ENCODE results near the gene P2RX5.

The P2RX5 gene

DNA sequence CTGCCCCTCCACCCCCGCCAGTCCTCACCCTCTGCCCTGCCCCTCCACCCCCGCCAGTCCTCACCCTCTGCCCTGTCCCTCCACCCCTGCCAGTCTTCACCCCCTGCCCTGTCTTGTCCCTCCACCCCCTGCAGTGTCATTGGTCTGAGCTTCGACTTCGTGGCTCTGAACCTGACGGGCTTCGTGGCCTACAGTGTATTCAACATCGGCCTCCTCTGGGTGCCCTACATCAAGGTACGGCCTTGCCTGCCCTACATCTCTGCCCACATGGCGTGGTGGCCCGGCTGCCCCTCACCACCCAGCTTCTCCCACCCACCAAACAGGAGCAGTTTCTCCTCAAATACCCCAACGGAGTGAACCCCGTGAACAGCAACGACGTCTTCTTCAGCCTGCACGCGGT lies 39.6 kb downstream of the P2RX5 start:
- DNase-seq, result no peak

- no peak for DNase-seq
These were observed 40.2 kb downstream of the P2RX5 start for GRCh38 chr17:3655766-3656165.

- peak in 1 of 2 experiments; percentile 29 for DNase-seq
These were observed 48.0 kb downstream of the P2RX5 start for GRCh38 chr17:3647769-3648555.

- no peak for DNase-seq
These were observed 48.7 kb downstream of the P2RX5 start for GRCh38 chr17:3647251-3647650.

DNA sequence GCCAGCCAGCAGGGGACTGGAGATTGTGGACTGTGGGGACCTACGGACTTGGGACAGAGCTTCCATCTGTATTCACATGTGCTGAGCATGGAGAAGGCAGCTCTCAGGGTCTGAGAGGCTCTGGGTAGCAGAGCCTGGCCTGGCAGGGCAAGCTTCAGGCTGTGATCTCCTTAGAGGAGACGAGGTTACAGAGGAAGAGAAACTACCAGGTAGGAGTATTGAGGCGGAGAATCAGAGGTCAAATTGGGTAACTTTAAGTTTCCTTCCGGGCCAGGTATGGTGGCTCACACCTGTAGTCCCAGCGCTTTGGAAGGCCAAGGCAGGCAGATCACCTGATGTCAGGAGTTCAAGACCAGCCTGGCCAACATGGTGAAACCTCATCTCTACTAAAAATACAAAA lies 50.6 kb downstream of the P2RX5 start:
- no peak for DNase-seq

GRCh38 chr17:3643889-3644349 lies 52.0 kb downstream of the P2RX5 start:
- DNase-seq, result no peak

DNA sequence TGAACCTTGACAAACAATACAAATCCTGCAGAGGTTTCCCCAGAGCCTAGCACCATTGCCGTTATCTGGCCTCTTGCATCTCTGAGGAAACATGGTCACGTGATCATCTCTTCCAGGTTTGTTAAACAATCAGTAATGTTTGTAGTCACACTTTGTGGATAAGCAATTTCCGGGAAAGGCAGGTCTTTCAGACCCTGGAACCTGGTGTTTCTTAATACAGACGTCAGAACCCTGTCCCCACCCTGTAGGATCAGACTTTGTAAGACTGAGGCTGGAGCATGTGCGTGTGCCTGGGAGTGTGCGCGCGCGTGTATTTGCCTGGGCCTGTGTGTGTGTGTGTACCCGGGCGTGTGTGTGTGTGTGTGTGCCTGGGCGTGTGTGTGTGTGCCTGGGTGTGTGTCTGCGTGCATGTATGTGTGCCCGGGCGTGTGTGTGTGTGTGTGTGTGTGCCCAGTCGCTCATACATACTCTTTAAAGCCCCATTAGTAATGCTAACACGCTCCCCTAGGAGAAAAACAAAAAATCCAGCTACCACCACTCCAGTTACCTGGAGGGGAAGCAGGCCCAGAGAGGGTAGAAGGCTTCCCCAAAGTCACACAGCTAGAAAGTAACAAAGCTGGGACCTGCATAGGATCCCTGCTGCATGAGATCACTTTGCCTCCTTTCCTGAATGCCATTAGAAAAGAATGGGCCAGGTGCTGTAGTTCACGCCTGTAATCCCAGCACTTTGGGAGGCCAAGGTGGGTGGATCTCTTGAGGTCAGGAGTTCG lies 54.1 kb downstream of the P2RX5 start:
- DNase-seq, result no peak

GRCh38 chr17:3641014-3641413 lies 54.9 kb downstream of the P2RX5 start:
- DNase-seq, result no peak

DNA sequence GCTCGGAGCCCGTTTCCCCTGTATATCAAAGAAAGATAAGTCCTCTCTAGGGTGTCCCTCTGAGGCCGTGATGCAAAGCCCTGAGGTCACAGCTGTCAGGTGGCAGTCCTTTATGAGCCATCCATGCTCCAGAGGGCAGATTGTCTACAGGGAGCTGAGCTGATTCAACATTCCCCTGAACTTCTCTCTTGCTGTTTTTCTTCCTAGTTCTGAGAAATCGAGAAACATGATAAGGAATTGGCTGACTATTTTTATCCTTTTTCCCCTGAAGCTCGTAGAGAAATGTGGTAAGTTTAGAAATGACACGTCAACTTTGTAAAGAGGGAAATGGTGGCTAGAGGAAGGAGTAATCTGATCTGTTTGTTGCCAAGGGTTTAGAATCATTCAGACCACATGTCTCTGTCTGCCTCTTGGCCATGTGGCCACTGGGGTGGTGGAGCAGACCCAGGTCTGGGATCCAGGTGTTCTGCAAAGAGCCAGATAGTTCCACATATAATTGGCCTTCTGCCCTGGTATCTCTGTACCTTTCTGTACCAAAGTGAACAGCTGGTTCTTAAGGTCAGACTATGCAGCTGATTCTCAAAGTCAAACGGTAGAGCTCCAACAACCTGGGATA lies 55.9 kb downstream of the P2RX5 start:
- DNase-seq, result no peak

- DNase-seq, result no peak
These were observed 59.0 kb downstream of the P2RX5 start for GRCh38 chr17:3636908-3637373.

- DNase-seq, result peak; percentile 84 to 94
These were observed 59.6 kb downstream of the P2RX5 start, which contains the start of the genes CTNS and SHPK for GRCh38 chr17:3636154-3636907. TSS of gene CTNS (plus strand) at chr17:3636760. CDS start at chr17:3640207, 3,447 bp downstream. TSS of gene SHPK (minus strand) at chr17:3636250. CDS start at chr17:3636219, 31 bp downstream.

DNA sequence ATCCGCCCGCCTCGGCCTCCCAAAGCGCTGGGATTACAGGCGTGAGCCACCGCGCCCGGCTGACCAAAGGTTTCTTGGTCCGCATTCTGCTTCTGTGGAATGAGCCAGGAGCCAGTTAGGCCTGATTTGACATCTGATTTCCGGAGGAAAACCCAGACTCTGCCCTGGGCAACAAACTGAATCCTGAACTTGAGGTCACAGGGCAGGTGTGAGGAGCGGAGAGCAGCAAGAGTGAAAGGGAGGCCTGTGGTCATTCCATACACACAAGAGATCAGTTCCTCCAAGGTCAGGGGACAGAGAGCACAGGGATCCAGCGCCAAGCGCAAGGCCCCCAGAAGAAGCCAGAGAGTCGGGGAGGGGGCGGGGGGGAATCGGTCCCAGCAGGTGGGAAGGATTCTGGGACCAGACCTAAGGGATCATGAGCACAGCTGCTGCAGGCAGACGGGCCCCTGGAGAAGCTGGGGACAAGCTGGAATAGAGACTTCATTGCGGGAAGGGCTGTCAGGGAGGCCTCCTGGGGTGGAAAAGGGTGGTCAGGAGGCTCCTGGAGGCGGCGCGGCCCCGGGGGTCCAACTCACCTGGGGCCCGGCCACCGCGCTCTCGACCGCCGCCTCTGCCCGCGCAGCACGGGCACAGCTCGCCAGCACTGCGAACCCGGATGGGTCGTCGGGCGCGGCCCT lies 60.3 kb downstream of the P2RX5 start:
- no peak for DNase-seq

- no peak for DNase-seq
These were observed 63.7 kb downstream of the P2RX5 start for GRCh38 chr17:3632287-3632686.

DNA sequence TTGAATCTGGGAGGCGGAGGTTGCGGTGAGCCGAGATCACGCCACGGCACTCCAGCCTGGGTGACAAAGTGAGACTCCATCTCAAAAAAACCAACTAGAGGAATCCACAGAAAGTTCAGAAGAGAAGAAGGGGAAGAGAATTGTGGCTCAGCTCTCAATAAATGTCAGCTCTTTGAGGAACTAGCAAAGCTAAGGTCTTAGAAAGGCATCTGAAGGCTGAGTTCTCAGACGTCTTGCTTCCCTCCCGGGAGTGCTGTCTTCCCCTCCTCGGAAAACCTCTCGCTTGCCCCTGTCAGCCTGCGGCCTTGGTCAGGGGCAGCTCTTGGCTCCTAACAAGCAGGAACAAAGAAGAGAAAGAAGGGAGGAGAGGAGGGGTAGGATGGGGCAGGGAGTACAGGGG lies 65.2 kb downstream of the P2RX5 start:
- no peak for DNase-seq

DNA sequence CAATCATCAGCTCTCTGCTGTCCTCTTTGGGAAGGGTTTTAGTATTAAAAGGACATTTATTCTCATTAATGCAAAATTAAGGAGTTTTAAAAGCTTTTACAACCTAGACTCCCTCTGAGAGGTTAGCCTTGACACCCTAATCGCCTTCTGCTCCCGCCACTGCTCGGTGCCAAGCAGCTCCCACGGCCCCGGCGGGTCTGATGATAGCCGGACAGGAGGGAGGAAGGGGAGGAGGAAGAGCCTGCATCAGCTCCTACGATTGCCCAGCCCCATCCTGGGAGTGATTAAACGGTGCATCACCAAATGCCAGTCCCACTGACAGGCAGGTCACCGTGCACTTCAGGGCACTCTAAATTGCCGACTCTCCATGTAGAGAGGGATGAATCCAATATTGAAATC lies 68.2 kb downstream of the P2RX5 start:
- no peak for DNase-seq

GRCh38 chr17:3626831-3627768 lies 68.9 kb downstream of the P2RX5 start:
- DNase-seq, result no peak

Measured in SW 1271 (cell line).